ENCODE results near the gene ZBTB16. TPM values are rescaled to one million over a fixed set of nuclear protein-coding genes. Genes with fewer than 3 reads are reported as not detected.

ZBTB16 gene
- total and polyA plus RNA-seq, 2 of the 4 experiments (the other 2 are of a cell fraction), result not detected

DNA sequence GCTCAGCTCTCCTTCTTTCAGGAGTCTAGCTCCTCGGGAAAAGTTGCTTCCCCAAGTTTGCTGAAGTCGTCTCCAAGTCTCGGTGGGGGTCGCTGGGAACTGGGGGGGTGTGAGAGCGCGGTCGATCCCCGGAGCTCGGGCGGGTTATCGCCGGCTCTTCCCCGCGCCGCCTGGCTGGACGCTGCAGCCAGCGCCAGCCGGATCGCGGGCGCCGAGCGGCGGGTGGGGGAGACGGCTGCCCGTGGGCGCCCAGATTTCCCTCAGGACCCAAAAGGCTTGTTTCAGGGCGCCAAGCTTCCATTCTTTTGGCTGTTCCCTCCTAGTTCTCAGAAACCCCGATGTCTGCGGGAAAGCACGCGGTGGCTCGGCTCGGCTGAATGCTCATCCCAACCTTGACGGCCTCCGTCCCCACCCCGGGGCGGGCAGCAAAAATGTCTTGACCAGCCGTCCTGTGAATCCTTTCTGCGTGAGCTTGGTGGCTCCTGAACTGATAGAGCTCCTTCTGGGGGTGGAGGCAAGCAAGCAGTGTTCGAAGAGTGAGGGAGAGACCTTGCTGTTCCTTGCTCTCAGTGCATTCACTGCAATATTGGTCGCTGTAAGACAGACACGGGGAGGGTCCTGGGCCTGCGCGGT is 1.7 kb downstream of the ZBTB16 start:
- no peaks in the 10 kb centered on the region; the same call in 1 of the 2 replicates for H4K20me1 ChIP-seq (ENCODE audit: insufficient read depth, low read length)
- no peak overlapping the region for H2BK15ac ChIP-seq (ENCODE audit: low read depth, low read length)
- ChIA-PET CTCF (no interaction called here), POLR2A (ENCODE audit: unreplicated experiment) (no interaction called here)
- H2AK5ac ChIP-seq (ENCODE audit: low read depth, low read length), result no peak overlapping the region
- no peaks in the 10 kb centered on the region for H3K36me3 ChIP-seq (ENCODE audit: control insufficient read depth, insufficient read depth, low read length)
- 2% methylated on average over 35 of the region's 45 CpGs; no CpG with 5 or more reads in 1 of the 2 experiments for WGBS, 2 experiments (ENCODE audit: extremely low coverage in 2 of 2, insufficient read length in 1 of 2)
- H3K56ac ChIP-seq (ENCODE audit: extremely low read depth, insufficient read depth, low read length), result no peak overlapping the region
- TF ChIP-seq CHD1 (IDR thresholded peaks at IDR 0.05; ENCODE audit: low read depth, low read length), result no peak
- no peak for TF ChIP-seq RFX5 (IDR thresholded peaks at IDR 0.05; ENCODE audit: low read depth, low read length)
- no peak for TF ChIP-seq FOS (IDR thresholded peaks at IDR 0.05; ENCODE audit: low read depth, low read length)
- TF ChIP-seq CEBPB (IDR thresholded peaks at IDR 0.05; ENCODE audit: low read depth, low read length), result no peak
- no peak for TF ChIP-seq USF2 (IDR thresholded peaks at IDR 0.05; ENCODE audit: low read depth, low read length)
- no peak for TF ChIP-seq NFE2L2 (IDR thresholded peaks at IDR 0.05; ENCODE audit: low read depth, low read length)
- TF ChIP-seq MAZ (IDR thresholded peaks at IDR 0.05; ENCODE audit: borderline replicate concordance, low read depth, low read length), result no peak
- TF ChIP-seq MAFK (IDR thresholded peaks at IDR 0.05; ENCODE audit: low read depth, low read length), result no peak
- no peak for TF ChIP-seq MXI1 (IDR thresholded peaks at IDR 0.05; ENCODE audit: borderline replicate concordance, low read depth, low read length)
- no peak for TF ChIP-seq RCOR1 (IDR thresholded peaks at IDR 0.05; ENCODE audit: insufficient replicate concordance, low read length)
- no peak for TF ChIP-seq RAD21 (IDR thresholded peaks at IDR 0.05; ENCODE audit: low read length)
- no peak for TF ChIP-seq SMC3 (IDR thresholded peaks at IDR 0.05; ENCODE audit: low read depth, low read length)
- TF ChIP-seq, protein P1, sequence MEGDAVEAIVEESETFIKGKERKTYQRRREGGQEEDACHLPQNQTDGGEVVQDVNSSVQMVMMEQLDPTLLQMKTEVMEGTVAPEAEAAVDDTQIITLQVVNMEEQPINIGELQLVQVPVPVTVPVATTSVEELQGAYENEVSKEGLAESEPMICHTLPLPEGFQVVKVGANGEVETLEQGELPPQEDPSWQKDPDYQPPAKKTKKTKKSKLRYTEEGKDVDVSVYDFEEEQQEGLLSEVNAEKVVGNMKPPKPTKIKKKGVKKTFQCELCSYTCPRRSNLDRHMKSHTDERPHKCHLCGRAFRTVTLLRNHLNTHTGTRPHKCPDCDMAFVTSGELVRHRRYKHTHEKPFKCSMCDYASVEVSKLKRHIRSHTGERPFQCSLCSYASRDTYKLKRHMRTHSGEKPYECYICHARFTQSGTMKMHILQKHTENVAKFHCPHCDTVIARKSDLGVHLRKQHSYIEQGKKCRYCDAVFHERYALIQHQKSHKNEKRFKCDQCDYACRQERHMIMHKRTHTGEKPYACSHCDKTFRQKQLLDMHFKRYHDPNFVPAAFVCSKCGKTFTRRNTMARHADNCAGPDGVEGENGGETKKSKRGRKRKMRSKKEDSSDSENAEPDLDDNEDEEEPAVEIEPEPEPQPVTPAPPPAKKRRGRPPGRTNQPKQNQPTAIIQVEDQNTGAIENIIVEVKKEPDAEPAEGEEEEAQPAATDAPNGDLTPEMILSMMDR (conservative IDR thresholded peaks at IDR 0.05; ENCODE audit: low read depth, low read length), result no peak
- TF ChIP-seq POLR2A (IDR thresholded peaks at IDR 0.05; ENCODE audit: low read depth, low read length), result no peak
- TF ChIP-seq, protein P2, sequence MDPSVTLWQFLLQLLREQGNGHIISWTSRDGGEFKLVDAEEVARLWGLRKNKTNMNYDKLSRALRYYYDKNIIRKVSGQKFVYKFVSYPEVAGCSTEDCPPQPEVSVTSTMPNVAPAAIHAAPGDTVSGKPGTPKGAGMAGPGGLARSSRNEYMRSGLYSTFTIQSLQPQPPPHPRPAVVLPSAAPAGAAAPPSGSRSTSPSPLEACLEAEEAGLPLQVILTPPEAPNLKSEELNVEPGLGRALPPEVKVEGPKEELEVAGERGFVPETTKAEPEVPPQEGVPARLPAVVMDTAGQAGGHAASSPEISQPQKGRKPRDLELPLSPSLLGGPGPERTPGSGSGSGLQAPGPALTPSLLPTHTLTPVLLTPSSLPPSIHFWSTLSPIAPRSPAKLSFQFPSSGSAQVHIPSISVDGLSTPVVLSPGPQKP (IDR thresholded peaks at IDR 0.05; ENCODE audit: borderline replicate concordance, low read depth, low read length), result no peak
- TF ChIP-seq BHLHE40 (IDR thresholded peaks at IDR 0.05; ENCODE audit: low read depth, low read length), result no peak
- no peaks in the 10 kb centered on the region for H3K9me1 ChIP-seq (ENCODE audit: insufficient read depth, low read length)
- no peak overlapping the region for H3K4ac ChIP-seq (ENCODE audit: low read depth, low read length)
- peaks cover 1% of the 10 kb centered on the region; the same call in 1 of the 2 replicates for H3K4me1 ChIP-seq (ENCODE audit: control insufficient read depth, insufficient read depth, low read length)
- H2BK20ac ChIP-seq (ENCODE audit: low read depth, low read length), result no peak overlapping the region
- H3K9ac ChIP-seq (ENCODE audit: low read depth, low read length), result no peak overlapping the region
- no peak for DNase-seq
- dilution Hi-C loops (cut with HindIII; ENCODE audit: low sequenced_read_pairs, unreplicated experiment) (no loop called here), in situ Hi-C loops (cut with MboI; ENCODE audit: low sequenced_read_pairs) (no loop called here), intact Hi-C loops (cut with micrococcal nuclease) (no loop called here)
- H3K4me3 ChIP-seq (ENCODE audit: insufficient read depth, low read depth, low read length), result peak overlapping the region; percentile 68
- H2BK5ac ChIP-seq (ENCODE audit: low read depth, low read length, poor library complexity, severe bottlenecking), result no peak overlapping the region
- H3K27me3 ChIP-seq (ENCODE audit: control insufficient read depth, insufficient read depth, low read length), result peaks cover 72% of the 10 kb centered on the region
- no peak overlapping the region for H3K27ac ChIP-seq (ENCODE audit: insufficient read depth, low read length)
- H2BK120ac ChIP-seq (ENCODE audit: low read depth, low read length), result no peak overlapping the region
- H4K8ac ChIP-seq (ENCODE audit: low read depth in 2 of 2, low read length in 2 of 2), result no peak overlapping the region
- no peak overlapping the region for H3K23ac ChIP-seq (ENCODE audit: low read depth, low read length)
- no peak overlapping the region for H4K91ac ChIP-seq (ENCODE audit: insufficient read depth, low read depth, low read length)
- H2AK9ac ChIP-seq (replicated peaks; ENCODE audit: low read depth, low read length, poor library complexity), result no peak overlapping the region
- H3K14ac ChIP-seq (replicated peaks; ENCODE audit: low read depth, low read length), result no peak overlapping the region
- H3K4me2 ChIP-seq (ENCODE audit: low read depth, low read length), result peak overlapping the region; percentile 92
- H4K5ac ChIP-seq (ENCODE audit: low read depth, low read length), result no peak overlapping the region
- no peaks in the 10 kb centered on the region for H3K9me3 ChIP-seq (ENCODE audit: control insufficient read depth, insufficient read depth, low read length)
- no peaks in the 10 kb centered on the region for H3K79me1 ChIP-seq (ENCODE audit: low read depth in 1 of 2, low read length in 2 of 2)
- H3K18ac ChIP-seq (ENCODE audit: low read depth, low read length), result no peak overlapping the region
- BruUV-seq (replicated peaks), result no TSS peak
- ATAC-seq (ENCODE audit: low read depth), result peak; percentile 57
- peak overlapping the region; percentile 84 for H2AFZ ChIP-seq (replicated peaks; ENCODE audit: low read length, poor library complexity)

Measured in IMR-90 (cell line).